Peyer's patch (tissue), 4 donors: ENCODE measurements around the gene RNU11.
A peak's percentile ranks its signal among the peaks of the same experiment; 100 is the strongest.

Source experiments
- CTCF ChIP-seq, 6 experiments: fragments of 450-650 bp in 4 of 6; fragments of 200-600 bp in 2 of 6; sonication (generic) in 1 of 6; IDR thresholded peaks; one replicate each; pipeline ENCODE4 v1.5.1; 2017 to 2019; ENCODE audit warnings: antibody characterized with exemption in 6 of 6, mild to moderate bottlenecking in 3 of 6, moderate library complexity in 1 of 6
- POLR2A ChIP-seq, 2 donors: fragments of 450-650 bp; IDR thresholded peaks; one replicate each; pipeline ENCODE4 v1.5.1; 2017; ENCODE audit warnings: antibody characterized with exemption in 2 of 2, mild to moderate bottlenecking in 2 of 2, moderate library complexity in 2 of 2

DNA sequence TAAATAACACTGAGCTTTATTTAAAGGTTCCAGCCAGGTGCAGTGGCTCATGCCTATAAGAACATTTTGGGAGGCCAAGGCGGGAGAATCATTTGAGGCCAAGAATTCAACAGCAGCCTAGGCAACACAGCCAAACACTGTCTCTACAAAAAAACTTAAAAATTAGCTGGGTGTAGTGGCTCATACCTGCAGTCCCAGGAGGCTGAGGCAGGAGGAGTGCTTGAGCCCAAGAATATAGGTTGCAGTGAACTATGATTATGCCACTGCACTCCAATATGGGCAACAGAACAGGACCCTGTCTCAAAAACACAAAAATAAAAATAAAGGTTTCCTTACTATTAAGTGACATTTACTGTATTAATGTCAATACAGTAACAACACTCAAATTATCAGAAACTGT, 7.6 kb upstream of the RNU11 start:
- TF ChIP-seq CTCF (IDR thresholded peaks at IDR 0.05): peak in 4 of 6 experiments; percentile 11 to 37 (median 34)
- no peak for TF ChIP-seq POLR2A (IDR thresholded peaks at IDR 0.05)
